ENCODE results near the gene PXDN.

DNA sequence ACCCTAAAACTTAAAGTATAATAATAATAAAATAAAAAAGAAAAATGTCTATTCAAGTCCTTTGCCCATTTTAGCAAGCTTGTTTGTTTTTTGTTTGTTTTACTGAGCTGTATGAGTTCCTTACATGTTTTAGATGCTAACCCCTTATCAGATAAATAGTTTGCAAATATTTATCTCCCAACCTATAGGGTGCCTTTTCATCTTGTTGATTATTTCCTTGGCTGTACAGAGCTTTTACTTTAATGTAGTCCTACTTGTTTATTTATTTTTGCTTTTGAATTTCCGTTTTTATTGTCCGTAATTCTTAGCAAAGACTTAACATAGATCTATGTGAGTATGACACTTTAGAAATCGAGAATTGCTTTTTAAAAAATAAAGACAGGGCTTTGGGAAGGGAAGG lies 17.8 kb downstream of the PXDN start:
- TF ChIP-seq POLR2AphosphoS5 (IDR thresholded peaks at IDR 0.05; ENCODE audit: borderline replicate concordance, low read depth, low read length) (no peak), EZH2 (IDR thresholded peaks at IDR 0.05) (no peak), FOXP2 (optimal IDR thresholded peaks at IDR 0.05; ENCODE audit: control extremely low read depth, extremely low read length, insufficient read depth) (no peak)
